Measurements from ENCODE around the gene HDGFL3. TPM values are rescaled to one million over a fixed set of nuclear protein-coding genes. Genes with fewer than 3 reads are reported as not detected.
A peak's percentile ranks its signal among the peaks of the same experiment; 100 is the strongest.

Gene HDGFL3
- total and polyA plus RNA-seq, 9 of the 15 experiments (the other 6 are each of a cell fraction or from before 2014, with no cell fraction given) = 6.7 to 42.0 (median 31.4) TPM

DNA sequence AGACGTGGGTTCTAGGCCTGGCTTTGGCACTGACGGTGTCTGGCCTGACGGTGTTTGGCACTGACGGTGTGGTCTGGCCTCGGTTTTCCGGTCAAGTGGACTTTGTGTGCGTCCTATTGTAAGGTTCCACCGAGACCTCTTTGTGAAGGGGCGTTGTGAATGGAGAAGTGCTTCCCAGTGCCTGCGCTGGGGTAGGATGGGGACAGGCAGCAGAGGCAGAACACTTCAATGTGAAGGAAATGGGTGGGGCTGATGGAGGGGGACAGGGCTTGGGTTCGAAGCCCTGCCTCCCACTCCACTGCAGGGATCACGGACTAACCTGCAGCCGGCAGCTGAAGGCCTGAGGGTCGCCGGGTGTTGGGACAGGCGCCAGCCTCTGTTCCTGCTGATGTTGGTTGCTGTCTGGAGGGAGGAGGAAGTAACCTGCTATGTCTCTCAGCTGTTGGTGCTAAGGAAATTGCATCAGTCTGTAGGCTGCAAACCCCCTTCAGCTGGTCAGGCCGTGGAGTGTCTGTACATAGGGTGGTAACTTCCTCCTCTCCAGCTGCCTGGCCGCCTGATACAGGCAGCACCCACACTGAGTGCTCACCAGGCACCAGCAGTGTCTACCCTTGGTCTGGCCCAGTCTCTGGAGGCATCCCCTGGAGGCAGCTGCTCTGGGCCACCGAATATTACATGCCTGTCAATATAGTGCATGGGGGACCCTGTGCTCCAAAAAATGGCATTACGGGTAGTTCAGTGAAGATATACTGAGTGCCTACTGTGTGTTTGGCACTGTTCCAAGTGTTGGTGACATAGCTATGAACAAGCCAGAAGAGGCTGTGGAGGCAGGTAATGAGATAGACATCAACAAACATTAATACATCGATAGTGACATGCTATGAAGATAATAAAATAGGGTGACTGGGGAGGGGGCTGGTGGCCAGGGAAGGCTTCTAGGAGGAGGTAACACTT, 99.1 kb downstream of the HDGFL3 start (continued):
- TF ChIP-seq SMAD3 (CRISPR knock-in tag; conservative IDR thresholded peaks at IDR 0.05) (no peak), IFI16 (CRISPR knock-in tag; IDR thresholded peaks at IDR 0.05) (no peak), ZNF696 (CRISPR knock-in tag; conservative IDR thresholded peaks at IDR 0.05) (no peak), ZNF263 (CRISPR knock-in tag; IDR thresholded peaks at IDR 0.05; ENCODE audit: borderline replicate concordance) (no peak), ZKSCAN3 (CRISPR knock-in tag; IDR thresholded peaks at IDR 0.05) (no peak), SLC30A9 (CRISPR knock-in tag; IDR thresholded peaks at IDR 0.05) (no peak), SIN3B (IDR thresholded peaks at IDR 0.05; ENCODE audit: low read depth) (no peak), KDM2B (CRISPR knock-in tag; IDR thresholded peaks at IDR 0.05) (no peak), ASH1L (IDR thresholded peaks at IDR 0.05; ENCODE audit: borderline replicate concordance, low read depth, partially characterized antibody) (no peak), ZNF3 (CRISPR knock-in tag; IDR thresholded peaks at IDR 0.05) (no peak), MTA3 (IDR thresholded peaks at IDR 0.05; ENCODE audit: borderline replicate concordance) (no peak; the same call in 1 of the 2 replicates), NCOA6 (IDR thresholded peaks at IDR 0.05) (no peak), GATAD2A (IDR thresholded peaks at IDR 0.05) (no peak), NCOA2 (IDR thresholded peaks at IDR 0.05; ENCODE audit: partially characterized antibody in 2 of 2) (no peak), NFE2L1 (tag; IDR thresholded peaks at IDR 0.05; ENCODE audit: borderline replicate concordance, low read depth) (no peak), PCBP2 (IDR thresholded peaks at IDR 0.05; ENCODE audit: low read depth, low read length, poor library complexity, severe bottlenecking) (no peak), TAF15 (IDR thresholded peaks at IDR 0.05; ENCODE audit: low read depth, low read length) (no peak), RBM39 (optimal IDR thresholded peaks at IDR 0.05; ENCODE audit: low read depth, low read length) (no peak), ATF1 (CRISPR knock-in tag; IDR thresholded peaks at IDR 0.05) (no peak), ATF1 (tag; IDR thresholded peaks at IDR 0.05) (no peak), FOSL1 (tag; conservative IDR thresholded peaks at IDR 0.05) (no peak)
- TF ChIP-seq, protein P1, sequence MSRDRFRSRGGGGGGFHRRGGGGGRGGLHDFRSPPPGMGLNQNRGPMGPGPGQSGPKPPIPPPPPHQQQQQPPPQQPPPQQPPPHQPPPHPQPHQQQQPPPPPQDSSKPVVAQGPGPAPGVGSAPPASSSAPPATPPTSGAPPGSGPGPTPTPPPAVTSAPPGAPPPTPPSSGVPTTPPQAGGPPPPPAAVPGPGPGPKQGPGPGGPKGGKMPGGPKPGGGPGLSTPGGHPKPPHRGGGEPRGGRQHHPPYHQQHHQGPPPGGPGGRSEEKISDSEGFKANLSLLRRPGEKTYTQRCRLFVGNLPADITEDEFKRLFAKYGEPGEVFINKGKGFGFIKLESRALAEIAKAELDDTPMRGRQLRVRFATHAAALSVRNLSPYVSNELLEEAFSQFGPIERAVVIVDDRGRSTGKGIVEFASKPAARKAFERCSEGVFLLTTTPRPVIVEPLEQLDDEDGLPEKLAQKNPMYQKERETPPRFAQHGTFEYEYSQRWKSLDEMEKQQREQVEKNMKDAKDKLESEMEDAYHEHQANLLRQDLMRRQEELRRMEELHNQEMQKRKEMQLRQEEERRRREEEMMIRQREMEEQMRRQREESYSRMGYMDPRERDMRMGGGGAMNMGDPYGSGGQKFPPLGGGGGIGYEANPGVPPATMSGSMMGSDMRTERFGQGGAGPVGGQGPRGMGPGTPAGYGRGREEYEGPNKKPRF (IDR thresholded peaks at IDR 0.05; ENCODE audit: low read depth, low read length) = no peak
- TF ChIP-seq, protein P2, sequence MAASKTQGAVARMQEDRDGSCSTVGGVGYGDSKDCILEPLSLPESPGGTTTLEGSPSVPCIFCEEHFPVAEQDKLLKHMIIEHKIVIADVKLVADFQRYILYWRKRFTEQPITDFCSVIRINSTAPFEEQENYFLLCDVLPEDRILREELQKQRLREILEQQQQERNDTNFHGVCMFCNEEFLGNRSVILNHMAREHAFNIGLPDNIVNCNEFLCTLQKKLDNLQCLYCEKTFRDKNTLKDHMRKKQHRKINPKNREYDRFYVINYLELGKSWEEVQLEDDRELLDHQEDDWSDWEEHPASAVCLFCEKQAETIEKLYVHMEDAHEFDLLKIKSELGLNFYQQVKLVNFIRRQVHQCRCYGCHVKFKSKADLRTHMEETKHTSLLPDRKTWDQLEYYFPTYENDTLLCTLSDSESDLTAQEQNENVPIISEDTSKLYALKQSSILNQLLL (CRISPR knock-in tag; IDR thresholded peaks at IDR 0.05; ENCODE audit: borderline replicate concordance) = no peak
- TF ChIP-seq, protein P3, sequence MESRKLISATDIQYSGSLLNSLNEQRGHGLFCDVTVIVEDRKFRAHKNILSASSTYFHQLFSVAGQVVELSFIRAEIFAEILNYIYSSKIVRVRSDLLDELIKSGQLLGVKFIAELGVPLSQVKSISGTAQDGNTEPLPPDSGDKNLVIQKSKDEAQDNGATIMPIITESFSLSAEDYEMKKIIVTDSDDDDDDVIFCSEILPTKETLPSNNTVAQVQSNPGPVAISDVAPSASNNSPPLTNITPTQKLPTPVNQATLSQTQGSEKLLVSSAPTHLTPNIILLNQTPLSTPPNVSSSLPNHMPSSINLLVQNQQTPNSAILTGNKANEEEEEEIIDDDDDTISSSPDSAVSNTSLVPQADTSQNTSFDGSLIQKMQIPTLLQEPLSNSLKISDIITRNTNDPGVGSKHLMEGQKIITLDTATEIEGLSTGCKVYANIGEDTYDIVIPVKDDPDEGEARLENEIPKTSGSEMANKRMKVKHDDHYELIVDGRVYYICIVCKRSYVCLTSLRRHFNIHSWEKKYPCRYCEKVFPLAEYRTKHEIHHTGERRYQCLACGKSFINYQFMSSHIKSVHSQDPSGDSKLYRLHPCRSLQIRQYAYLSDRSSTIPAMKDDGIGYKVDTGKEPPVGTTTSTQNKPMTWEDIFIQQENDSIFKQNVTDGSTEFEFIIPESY (CRISPR knock-in tag; IDR thresholded peaks at IDR 0.05) = 0 out of 2 replicates have a peak, but pooled peaks have one; percentile 33
